ENCODE results near the gene HTRA2. TPM values are rescaled to one million over a fixed set of nuclear protein-coding genes. Genes with fewer than 3 reads are reported as not detected.

Gene HTRA2
- total and polyA plus RNA-seq, 3 experiments from 2014 or later: 26.0 to 82.1 (median 81.0) TPM

DNA sequence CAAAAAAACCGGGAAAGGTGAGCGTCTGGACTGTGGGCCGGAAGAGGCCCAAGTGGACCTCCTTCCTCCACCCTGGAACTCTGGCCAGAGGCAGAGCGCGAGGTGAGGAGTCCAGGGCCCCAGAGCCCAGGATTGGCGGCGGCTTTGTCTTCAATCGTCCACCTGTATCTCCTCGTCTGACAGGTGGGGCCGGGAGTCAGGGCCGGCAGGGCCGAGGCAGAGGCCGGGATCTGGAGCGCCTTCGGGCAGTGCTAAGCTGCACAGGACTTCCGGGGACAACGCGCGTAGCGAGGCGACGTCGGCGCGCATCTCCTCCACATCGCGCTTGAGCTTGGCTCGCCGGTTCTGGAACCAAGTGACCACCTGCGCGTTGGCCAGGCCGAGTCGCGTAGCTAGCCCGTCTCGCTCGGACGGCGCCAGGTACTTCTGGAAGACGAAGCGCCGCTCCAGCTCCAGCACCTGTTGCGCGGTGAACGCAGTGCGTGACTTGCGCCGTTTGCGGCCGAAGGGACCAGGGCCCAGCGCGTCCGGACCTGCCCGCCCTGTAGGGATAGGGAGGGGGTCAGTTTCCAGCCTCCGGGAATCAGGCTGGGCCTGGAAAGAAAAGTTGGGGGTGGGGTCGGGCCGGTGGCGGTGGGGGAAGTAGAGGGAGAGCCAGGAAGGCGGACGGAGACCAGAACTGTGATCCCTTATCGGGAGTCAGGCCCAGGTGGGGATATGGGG, 31.8 kb upstream of the HTRA2 start:
- Mint-ChIP-seq H3K27ac (peak overlapping the region in 7 of 8 donors; percentile 9 to 92 (median 56)), H3K27me3 (peaks cover 34 to 42% of the 10 kb centered on the region in 2 donors), H3K4me3 (peak overlapping the region; percentile 88 to 95 (median 91)), H3K36me3 (peaks cover 0 to 18% (median 7%) of the 10 kb centered on the region in 3 donors), H3K4me1 (peaks cover 23 to 37% (median 27%) of the 10 kb centered on the region in 3 donors), H3K9me3 (no peaks in the 10 kb centered on the region)
- H3K36me3 ChIP-seq (ENCODE audit: insufficient read depth, low read length): no peaks in the 10 kb centered on the region
- no peak overlapping the region for H3K27ac ChIP-seq (ENCODE audit: low read depth, low read length)
- ChIA-PET CTCF (interaction anchor here (0.7 to 1.0 kb wide), 3 partner anchors 14 to 34 kb away, joined by 3 read pairs; partner anchors contain the start of gene DQX1), POLR2A (interaction anchor here (1.1 kb wide), 1 partner anchor 25 kb away, joined by 3 read pairs; the partner anchor contains the start of gene MRPL53)
- DNase-seq: no peak
- peaks cover 24% of the 10 kb centered on the region for H3K4me1 ChIP-seq (ENCODE audit: insufficient read depth, low read length)
- peak overlapping the region; percentile 58 for H3K4me3 ChIP-seq (ENCODE audit: low read length)
- no peaks in the 10 kb centered on the region for H3K9me3 ChIP-seq (ENCODE audit: low read length)
- peaks cover 18% of the 10 kb centered on the region for H3K27me3 ChIP-seq (ENCODE audit: insufficient read depth, low read length, poor library complexity, severe bottlenecking)

DNA sequence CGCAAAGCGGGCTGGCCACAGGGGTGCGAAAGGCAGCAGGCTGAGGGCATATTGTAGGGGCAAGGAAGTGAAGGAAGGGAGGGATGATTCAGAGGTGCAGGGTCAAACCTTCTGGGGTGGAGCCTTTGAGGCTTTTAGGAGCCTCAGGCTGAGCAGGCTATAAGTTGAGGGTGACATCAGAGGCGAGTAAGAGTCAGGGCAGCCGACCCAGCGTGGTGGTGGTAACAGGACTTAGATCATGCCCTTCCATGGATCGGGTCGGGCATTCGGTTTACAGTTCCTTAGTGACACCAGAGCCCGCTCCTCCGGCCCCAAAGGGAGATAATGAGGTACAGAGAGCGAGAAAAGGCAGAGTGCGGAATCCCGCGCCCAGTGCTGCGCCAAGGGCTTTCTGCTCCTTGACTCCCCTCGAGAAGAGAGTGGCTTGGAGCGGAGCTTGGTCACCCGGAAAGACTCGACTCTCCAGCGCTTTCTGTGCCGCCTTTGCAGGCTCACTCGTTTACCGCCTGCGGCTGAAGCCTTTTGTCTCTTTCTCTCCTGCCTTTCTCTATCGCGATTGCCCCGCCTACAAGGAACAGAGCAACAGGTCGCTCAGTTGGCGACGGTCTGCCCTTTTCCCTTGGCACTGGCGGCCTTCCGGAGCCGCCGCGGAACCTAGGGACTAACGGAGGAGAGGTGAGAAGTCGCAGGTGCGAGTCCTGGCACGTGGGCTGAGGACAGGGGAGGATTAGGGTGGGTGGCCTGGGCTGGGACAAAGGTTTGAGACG, 31.1 kb upstream of the HTRA2 start:
- peaks cover 31% of the 10 kb centered on the region for H3K4me1 ChIP-seq (ENCODE audit: insufficient read depth, low read length)
- Mint-ChIP-seq H3K9me3 (no peaks in the 10 kb centered on the region), H3K27me3 (peaks cover 34 to 48% of the 10 kb centered on the region in 2 donors), H3K4me3 (peak overlapping the region; percentile 88 to 95 (median 91)), H3K27ac (peak overlapping the region in 7 of 8 donors; percentile 42 to 92 (median 64)), H3K4me1 (peaks cover 27 to 45% (median 30%) of the 10 kb centered on the region in 3 donors), H3K36me3 (peaks cover 0 to 12% (median 3%) of the 10 kb centered on the region in 3 donors)
- CTCF ChIA-PET: interaction anchor here (0.7 to 1.8 kb wide), 4 partner anchors 15 to 46 kb away, joined by 3 to 7 read pairs (median 4); partner anchors contain the start of genes CCDC142 and TTC31
- H3K9me3 ChIP-seq (ENCODE audit: low read length): no peaks in the 10 kb centered on the region
- peaks cover 20% of the 10 kb centered on the region for H3K27me3 ChIP-seq (ENCODE audit: insufficient read depth, low read length, poor library complexity, severe bottlenecking)
- H3K27ac ChIP-seq (ENCODE audit: low read depth, low read length): no peak overlapping the region
- POLR2A ChIA-PET: interaction anchor here (1.1 kb wide), 1 partner anchor 26 kb away, joined by 3 read pairs; the partner anchor contains the start of gene MRPL53
- H3K4me3 ChIP-seq (ENCODE audit: low read length): peak overlapping the region; percentile 58
- DNase-seq: no peak
- H3K36me3 ChIP-seq (ENCODE audit: insufficient read depth, low read length): no peaks in the 10 kb centered on the region

DNA sequence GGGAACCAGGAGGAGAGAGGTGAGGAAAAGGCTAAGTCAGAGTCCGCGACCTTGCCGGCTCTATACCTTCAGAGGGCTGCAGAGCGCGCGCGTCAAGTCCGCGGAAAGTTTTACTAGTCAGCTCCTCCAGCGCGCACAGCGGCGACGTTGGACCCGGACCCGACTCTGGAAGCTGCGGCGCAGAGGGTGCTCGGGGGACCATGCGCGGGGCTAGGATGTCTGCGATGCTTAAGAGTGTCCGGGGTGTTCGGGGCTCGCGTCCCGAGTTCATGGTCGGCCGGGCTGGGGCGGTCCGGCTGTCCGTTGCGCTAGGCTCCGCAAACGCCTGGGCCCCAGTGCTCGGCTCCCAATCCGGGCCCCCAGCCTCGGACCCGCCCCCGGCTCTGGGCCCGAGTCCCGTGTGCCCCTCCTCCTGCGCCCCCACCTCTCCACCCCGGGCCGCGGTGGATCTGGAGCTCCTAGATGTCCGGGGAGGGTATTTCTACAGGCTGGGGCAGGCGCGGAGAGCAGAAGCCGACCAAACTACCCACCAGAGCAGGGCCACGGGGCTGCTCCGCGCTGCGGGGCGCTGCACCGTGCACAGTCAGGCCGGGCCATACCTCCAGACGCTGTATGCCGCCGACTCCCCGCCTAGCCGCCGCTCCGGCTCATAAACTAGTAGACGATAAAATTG, 30.3 kb upstream of the HTRA2 start, which contains the start of gene LBX2:
LBX2 (minus strand) TSS at position 337 of the 673 bp plus-strand sequence; CDS start at position 271, 66 bp downstream.
- Mint-ChIP-seq H3K27me3 (peaks cover 36 to 55% of the 10 kb centered on the region in 2 donors), H3K4me3 (peak within 1 kb of the TSS; percentile 88 to 95 (median 91)), H3K27ac (peak within 1 kb of the TSS; percentile 36 to 92 (median 60)), H3K36me3 (peaks cover 0 to 8% (median 2%) of the 10 kb centered on the region in 3 donors), H3K4me1 (peaks cover 29 to 52% (median 35%) of the 10 kb centered on the region in 3 donors), H3K9me3 (peaks cover 0 to 2% (median 0%) of the 10 kb centered on the region in 5 donors)
- POLR2A ChIA-PET: no interaction called here
- no peak for DNase-seq
- CTCF ChIA-PET: interaction anchor here (0.7 to 1.8 kb wide), 4 partner anchors 10 to 45 kb away, joined by 3 to 7 read pairs (median 4); partner anchors contain the start of genes CCDC142 and TTC31
- H3K36me3 ChIP-seq (ENCODE audit: insufficient read depth, low read length): no peaks in the 10 kb centered on the region
- peak within 1 kb of the TSS; percentile 58 for H3K4me3 ChIP-seq (ENCODE audit: low read length)
- H3K27ac ChIP-seq (ENCODE audit: low read depth, low read length): no peak within 1 kb of the TSS
- H3K9me3 ChIP-seq (ENCODE audit: low read length): no peaks in the 10 kb centered on the region
- peaks cover 20% of the 10 kb centered on the region for H3K27me3 ChIP-seq (ENCODE audit: insufficient read depth, low read length, poor library complexity, severe bottlenecking)
- peaks cover 33% of the 10 kb centered on the region for H3K4me1 ChIP-seq (ENCODE audit: insufficient read depth, low read length)

DNA sequence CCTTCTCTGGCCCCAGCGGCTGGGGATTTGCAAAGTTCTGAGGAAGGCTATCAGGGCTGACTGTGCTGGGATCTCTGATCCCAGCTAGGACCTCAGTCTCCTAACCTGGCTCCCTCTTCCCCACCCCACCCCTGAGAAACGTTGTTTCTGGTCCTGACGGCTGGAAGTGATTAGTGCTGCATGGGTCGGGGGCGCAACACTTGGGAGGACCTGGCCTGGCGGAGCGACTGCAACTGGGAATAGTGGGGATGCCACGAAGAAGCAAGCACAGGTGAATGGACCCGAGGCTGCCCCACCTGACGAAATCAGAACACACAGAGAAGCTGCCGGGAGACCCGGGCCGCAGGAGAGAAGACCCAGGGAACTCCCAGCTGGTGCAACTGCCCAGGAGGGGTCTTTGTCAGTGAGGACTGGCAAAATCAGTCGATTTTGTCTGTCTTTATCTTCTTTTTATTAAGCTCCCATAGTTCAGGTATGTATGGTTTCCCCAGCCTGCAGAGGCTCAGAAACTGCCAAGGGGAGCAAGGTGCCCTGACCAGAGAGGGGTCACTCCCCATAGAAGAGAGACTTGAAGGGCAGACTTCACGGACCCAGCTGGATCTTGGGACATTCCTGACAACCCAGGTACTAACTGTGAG, 29.7 kb upstream of the HTRA2 start:
- peak overlapping the region in 1 of 8 donors; percentile 36 for H3K27ac Mint-ChIP-seq
- peaks cover 33% of the 10 kb centered on the region for H3K4me1 ChIP-seq (ENCODE audit: insufficient read depth, low read length)
- H3K27me3 Mint-ChIP-seq: peaks cover 38 to 61% of the 10 kb centered on the region in 2 donors
- no peak overlapping the region for H3K27ac ChIP-seq (ENCODE audit: low read depth, low read length)
- peaks cover 20% of the 10 kb centered on the region for H3K27me3 ChIP-seq (ENCODE audit: insufficient read depth, low read length, poor library complexity, severe bottlenecking)
- CTCF ChIA-PET: interaction anchor here (1.2 to 1.8 kb wide), 6 partner anchors 10 to 87 kb away, joined by 3 to 7 read pairs (median 4); partner anchors contain the start of genes CCDC142, TLX2 and TTC31
- POLR2A ChIA-PET: interaction anchor here (0.6 kb wide), 1 partner anchor 11 kb away, joined by 3 read pairs; no protein-coding TSS in a partner anchor
- H3K4me3 ChIP-seq (ENCODE audit: low read length): no peak overlapping the region
- H3K4me1 Mint-ChIP-seq: peaks cover 36 to 58% (median 42%) of the 10 kb centered on the region in 3 donors
- no peaks in the 10 kb centered on the region for H3K9me3 ChIP-seq (ENCODE audit: low read length)
- DNase-seq: no peak
- peak overlapping the region; percentile 26 to 90 (median 32) for H3K4me3 Mint-ChIP-seq
- peaks cover 3 to 14% (median 8%) of the 10 kb centered on the region in 3 donors for H3K36me3 Mint-ChIP-seq
- peaks cover 5% of the 10 kb centered on the region for H3K36me3 ChIP-seq (ENCODE audit: insufficient read depth, low read length)
- H3K9me3 Mint-ChIP-seq: peaks cover 0 to 2% (median 0%) of the 10 kb centered on the region in 5 donors

DNA sequence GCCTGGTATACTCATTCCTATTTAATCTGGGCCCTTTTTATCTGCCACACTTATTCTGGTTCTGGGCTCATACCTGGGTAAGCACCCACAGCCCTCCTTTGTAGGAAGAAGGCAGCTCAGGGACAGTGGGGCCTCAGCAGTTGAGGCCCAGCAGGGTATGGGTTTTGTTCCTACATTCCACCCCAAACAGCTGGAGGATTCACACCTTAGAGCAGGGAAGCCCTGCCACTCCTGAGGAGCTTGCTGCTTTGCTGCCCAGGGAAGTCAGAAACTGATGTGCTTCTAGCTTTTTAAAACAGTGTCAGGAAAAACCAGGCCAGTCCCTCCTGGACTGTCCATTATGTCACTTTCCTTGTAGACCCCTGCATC, 29.2 kb upstream of the HTRA2 start:
- H3K27me3 Mint-ChIP-seq: peaks cover 40 to 66% of the 10 kb centered on the region in 2 donors
- H3K36me3 ChIP-seq (ENCODE audit: insufficient read depth, low read length): peaks cover 9% of the 10 kb centered on the region
- H3K4me3 ChIP-seq (ENCODE audit: low read length): no peak overlapping the region
- DNase-seq: no peak
- H3K36me3 Mint-ChIP-seq: peaks cover 3 to 19% (median 13%) of the 10 kb centered on the region in 3 donors
- H3K4me1 ChIP-seq (ENCODE audit: insufficient read depth, low read length): peaks cover 35% of the 10 kb centered on the region
- POLR2A ChIA-PET: interaction anchor here (0.6 kb wide), 1 partner anchor 12 kb away, joined by 3 read pairs; no protein-coding TSS in a partner anchor
- CTCF ChIA-PET: interaction anchor here (1.2 to 1.8 kb wide), 6 partner anchors 10 to 87 kb away, joined by 3 to 7 read pairs (median 4); partner anchors contain the start of genes CCDC142, TLX2 and TTC31
- no peaks in the 10 kb centered on the region for H3K9me3 ChIP-seq (ENCODE audit: low read length)
- peak overlapping the region in 3 of 7 donors; percentile 18 to 72 (median 26) for H3K4me3 Mint-ChIP-seq
- H3K9me3 Mint-ChIP-seq: peaks cover 0 to 2% (median 0%) of the 10 kb centered on the region in 5 donors
- H3K27ac Mint-ChIP-seq: peak overlapping the region in 1 of 8 donors; percentile 36
- H3K27me3 ChIP-seq (ENCODE audit: insufficient read depth, low read length, poor library complexity, severe bottlenecking): peaks cover 20% of the 10 kb centered on the region
- H3K4me1 Mint-ChIP-seq: peaks cover 40 to 63% (median 47%) of the 10 kb centered on the region in 3 donors
- H3K27ac ChIP-seq (ENCODE audit: low read depth, low read length): no peak overlapping the region

DNA sequence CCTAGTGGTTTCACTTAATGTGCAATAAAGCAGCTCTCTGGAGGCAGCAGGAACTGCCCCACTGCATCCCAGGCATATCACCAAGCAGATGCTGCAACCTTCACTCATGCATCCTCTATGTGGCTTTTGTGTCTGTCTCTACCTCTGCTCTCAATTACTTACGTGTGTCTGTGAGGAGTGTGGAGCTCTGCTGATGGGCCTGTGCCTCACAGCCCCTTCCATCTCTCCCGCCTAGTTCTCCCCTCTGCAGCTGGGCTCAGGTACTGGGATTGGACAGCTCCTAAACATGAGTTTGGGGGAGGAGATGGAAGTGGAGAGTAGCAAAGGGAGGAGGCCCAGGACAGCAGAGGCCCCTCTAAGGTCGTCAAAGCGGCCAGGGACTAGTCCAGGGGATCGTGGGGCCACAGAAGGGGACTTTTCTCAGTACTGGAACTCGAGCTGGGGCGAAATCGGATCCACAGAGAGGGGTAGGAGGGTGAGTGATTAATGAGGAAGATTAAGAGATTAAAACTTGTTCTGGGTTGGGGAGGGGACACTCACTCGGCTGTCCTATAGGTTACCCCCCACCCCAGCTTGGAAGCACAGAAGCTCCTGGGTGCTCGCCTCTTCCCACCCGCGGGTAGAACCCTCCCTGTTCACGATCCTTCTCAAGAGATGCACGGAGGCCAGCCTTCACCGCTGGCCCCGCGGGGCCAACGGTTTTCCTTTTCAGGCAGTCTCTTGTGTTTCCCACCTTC, 28.2 kb upstream of the HTRA2 start:
- Mint-ChIP-seq H3K27ac (peak overlapping the region in 1 of 8 donors; percentile 57), H3K9me3 (peaks cover 0 to 2% (median 0%) of the 10 kb centered on the region in 5 donors), H3K4me1 (peaks cover 44 to 70% (median 53%) of the 10 kb centered on the region in 3 donors), H3K36me3 (peaks cover 4 to 24% (median 19%) of the 10 kb centered on the region in 3 donors), H3K27me3 (peaks cover 40 to 71% of the 10 kb centered on the region in 2 donors), H3K4me3 (peak overlapping the region in 6 of 7 donors; percentile 67 to 77 (median 74))
- H3K27ac ChIP-seq (ENCODE audit: low read depth, low read length): no peak overlapping the region
- ChIA-PET POLR2A (interaction anchor here (0.6 kb wide), 2 partner anchors 26 to 28 kb away, joined by 4 read pairs; partner anchors contain the start of gene HTRA2), CTCF (interaction anchor here (0.6 to 1.5 kb wide), 3 partner anchors 9 to 16 kb away, joined by 3 to 5 read pairs (median 3); partner anchors contain the start of gene TLX2)
- H3K4me3 ChIP-seq (ENCODE audit: low read length): no peak overlapping the region
- H3K4me1 ChIP-seq (ENCODE audit: insufficient read depth, low read length): peaks cover 43% of the 10 kb centered on the region
- H3K9me3 ChIP-seq (ENCODE audit: low read length): no peaks in the 10 kb centered on the region
- H3K36me3 ChIP-seq (ENCODE audit: insufficient read depth, low read length): peaks cover 9% of the 10 kb centered on the region
- peaks cover 20% of the 10 kb centered on the region for H3K27me3 ChIP-seq (ENCODE audit: insufficient read depth, low read length, poor library complexity, severe bottlenecking)
- no peak for DNase-seq

Measured in CD8-positive, alpha-beta memory T cell (primary cell).